Fibroblast of lung (primary cell): Measurements from ENCODE around the gene MGAT1. TPM values are rescaled to one million over a fixed set of nuclear protein-coding genes. Genes with fewer than 3 reads are reported as not detected.
A peak's percentile ranks its signal among the peaks of the same experiment; 100 is the strongest.

Experiments used
- DNase-seq, 2 donors: peaks; one replicate each; pipeline versions ENCODE4 v3.0.0 to v3.0.0-alpha.2; 2010; ENCODE audit warnings: low read depth in 2 of 2
- H2AFZ ChIP-seq: 2 replicates; pipeline ENCODE4 v1.5.1; 2012; ENCODE audit warnings: low read length, control low read depth, inconsistent platforms
- H3K27ac ChIP-seq: 2 replicates; pipeline ENCODE4 v1.5.1; 2011; ENCODE audit warnings: low read length, control low read depth; ENCODE audit not compliant: insufficient read depth
- H3K27me3 ChIP-seq: 2 replicates; pipeline ENCODE4 v1.5.1; 2011; ENCODE audit warnings: mild to moderate bottlenecking, low read length; ENCODE audit not compliant: control insufficient read depth, insufficient read depth
- H3K36me3 ChIP-seq: 2 replicates; pipeline ENCODE4 v1.5.1; 2011; ENCODE audit warnings: low read length; ENCODE audit not compliant: control insufficient read depth, insufficient read depth
- H3K4me1 ChIP-seq: 2 replicates; pipeline ENCODE4 v1.5.1; 2011; ENCODE audit warnings: low read length; ENCODE audit not compliant: control insufficient read depth, insufficient read depth; ENCODE audit errors: extremely low read depth
- H3K4me2 ChIP-seq: 2 replicates; pipeline ENCODE4 v1.5.1; 2011; ENCODE audit warnings: low read length, control low read depth; ENCODE audit not compliant: insufficient read depth; ENCODE audit errors: extremely low read depth
- H3K4me3 ChIP-seq, 4 experiments: fragments of 200-600 bp in 1 of 4; sonication (generic) in 1 of 4; replicated peaks in 1 of 4; 2 replicates each; pipeline ENCODE4 v1.5.1; 2011 to 2016; ENCODE audit warnings: low read length in 4 of 4, low read depth in 3 of 4, mild to moderate bottlenecking in 3 of 4, control low read depth in 2 of 4, inconsistent platforms in 1 of 4, mixed read lengths in 1 of 4; ENCODE audit not compliant: insufficient read depth in 1 of 4; ENCODE audit errors: control extremely low read depth in 1 of 4
- H3K79me2 ChIP-seq: 2 replicates; pipeline ENCODE4 v1.5.1; 2012; ENCODE audit warnings: mild to moderate bottlenecking, low read length, inconsistent platforms; ENCODE audit not compliant: control insufficient read depth, insufficient read depth
- H3K9ac ChIP-seq: 2 replicates; pipeline ENCODE4 v1.5.1; 2011; ENCODE audit warnings: mild to moderate bottlenecking, low read length, control low read depth; ENCODE audit not compliant: insufficient read depth
- H3K9me3 ChIP-seq: 2 replicates; pipeline ENCODE4 v1.5.1; 2012; ENCODE audit warnings: low read depth, low read length; ENCODE audit not compliant: control insufficient read depth, insufficient read depth
- H4K20me1 ChIP-seq: 2 replicates; pipeline ENCODE4 v1.5.1; 2011; ENCODE audit warnings: low read length; ENCODE audit not compliant: control insufficient read depth, insufficient read depth; ENCODE audit errors: extremely low read depth
- CTCF ChIP-seq, 2 donors: IDR thresholded peaks in 1 of 2; conservative IDR thresholded peaks in 1 of 2; 1 replicate in 1 of 2; 2 replicates in 1 of 2; pipeline ENCODE4 v1.5.1; 2011 to 2012; ENCODE audit warnings: low read length in 2 of 2, control low read depth in 1 of 2, inconsistent platforms in 1 of 2, low read depth in 1 of 2, mild to moderate bottlenecking in 1 of 2
- EZH2 ChIP-seq: IDR thresholded peaks from 2 replicates; pipeline ENCODE4 v1.5.1; 2012; ENCODE audit warnings: low read length, control low read depth, mild to moderate bottlenecking; ENCODE audit errors: missing control alignments
- polyA plus RNA-seq, 2 donors: library from polyadenylated mRNA; depleted of rRNA in 1 of 2; stranded (reverse) in 1 of 2; unstranded in 1 of 2; fragments of >200 nt; gene quantifications; 2 replicates each; pipeline ENCODE4 v1.2.1, GENCODE V29; 2011 to 2012; ENCODE audit warnings: missing spikeins in 1 of 2
- total RNA-seq: library from RNA; depleted of rRNA; stranded (reverse); fragments of >200 nt; gene quantifications from 2 replicates; pipeline ENCODE4 v1.2.1, GENCODE V29; 2014

The MGAT1 gene
- total and polyA plus RNA-seq, 2 donors (not counting 1 experiment from before 2014, with no cell fraction given) = 72.5 to 90.4 TPM

GRCh38 chr5:180804129-180804618 is 1.6 kb upstream of the MGAT1 start:
- no peak for TF ChIP-seq CTCF (conservative IDR thresholded peaks at IDR 0.05 in 1 of 2, IDR thresholded peaks at IDR 0.05 in 1 of 2; ENCODE audit: low read depth in 1 of 2, low read length in 2 of 2)
- TF ChIP-seq EZH2 = no peak
- H3K79me2 ChIP-seq = peaks cover 47% of the 10 kb centered on the region
- H3K4me3 ChIP-seq = no peak overlapping the region
- no peak overlapping the region for H3K9ac ChIP-seq
- no peaks in the 10 kb centered on the region for H3K9me3 ChIP-seq
- peaks cover 2% of the 10 kb centered on the region for H3K36me3 ChIP-seq
- H3K4me1 ChIP-seq = peaks cover 38% of the 10 kb centered on the region
- H4K20me1 ChIP-seq = peaks cover 5% of the 10 kb centered on the region
- DNase-seq = no peak
- no peaks in the 10 kb centered on the region for H3K27me3 ChIP-seq
- no peak overlapping the region for H2AFZ ChIP-seq
- H3K4me2 ChIP-seq = peak overlapping the region; percentile 76
- no peak overlapping the region for H3K27ac ChIP-seq

DNA sequence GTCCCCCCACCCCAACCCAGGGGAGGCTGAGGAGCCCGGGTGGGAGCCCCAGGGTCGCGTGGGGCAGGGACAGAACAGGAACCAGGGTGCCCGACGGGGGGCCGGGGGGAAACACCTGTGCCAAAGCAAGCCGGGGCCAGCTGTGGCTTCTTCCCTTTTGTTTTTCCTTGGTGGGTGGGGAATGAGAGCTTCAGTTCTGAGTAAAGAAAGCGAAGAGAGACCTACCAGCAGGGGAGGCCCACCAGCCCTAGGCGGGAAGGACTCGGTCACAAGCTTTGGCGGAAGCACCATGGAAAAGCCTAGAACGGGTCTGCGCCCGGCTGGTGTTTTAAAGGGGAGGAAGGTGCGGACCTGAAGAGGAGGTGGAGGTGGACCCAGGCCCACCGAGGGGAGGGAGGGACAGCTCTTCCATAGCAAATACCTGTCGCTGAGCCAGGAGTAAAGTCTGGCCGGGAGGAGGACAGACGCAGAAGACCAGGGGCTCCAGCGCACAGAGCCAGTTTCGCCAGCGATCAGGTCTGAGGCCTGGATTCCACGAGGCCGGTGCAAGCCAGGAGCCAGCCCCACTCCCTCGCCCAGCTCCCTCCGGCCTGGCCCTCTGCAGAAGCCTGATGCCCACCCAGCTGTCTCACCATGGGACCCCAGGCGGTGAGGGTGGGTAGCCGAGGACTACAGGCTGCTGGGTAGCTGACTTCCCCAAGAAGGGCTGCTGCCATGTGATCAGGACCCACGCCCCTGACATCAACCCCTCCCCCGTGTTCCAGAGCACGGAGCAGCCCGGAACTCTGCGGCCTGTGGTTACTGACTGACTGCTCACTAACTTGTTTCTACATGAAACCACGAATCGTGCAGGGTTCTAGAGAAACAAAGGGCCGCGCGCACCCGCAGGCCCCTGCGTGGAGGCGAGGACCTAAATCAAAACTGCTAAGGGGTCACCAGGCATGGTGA is 849 bp upstream of the MGAT1 start:
- DNase-seq = no peak
- H3K9ac ChIP-seq = peak overlapping the region; percentile 60
- peak overlapping the region; percentile 76 for H3K4me2 ChIP-seq
- peak overlapping the region; percentile 58 for H3K27ac ChIP-seq
- TF ChIP-seq CTCF (conservative IDR thresholded peaks at IDR 0.05 in 1 of 2, IDR thresholded peaks at IDR 0.05 in 1 of 2; ENCODE audit: low read depth in 1 of 2, low read length in 2 of 2) (peak in 1 of 2 donors; percentile 11), EZH2 (no peak)
- H3K36me3 ChIP-seq = peaks cover 3% of the 10 kb centered on the region
- H3K9me3 ChIP-seq = no peaks in the 10 kb centered on the region
- H3K4me3 ChIP-seq = peak overlapping the region; percentile 13 to 59 (median 30)
- peaks cover 42% of the 10 kb centered on the region for H3K4me1 ChIP-seq
- H3K79me2 ChIP-seq = peaks cover 51% of the 10 kb centered on the region
- H4K20me1 ChIP-seq = peaks cover 5% of the 10 kb centered on the region
- H2AFZ ChIP-seq = peak overlapping the region; percentile 3
- H3K27me3 ChIP-seq = no peaks in the 10 kb centered on the region

- H3K4me2 ChIP-seq = peak overlapping the region; percentile 99
- H4K20me1 ChIP-seq = peaks cover 5% of the 10 kb centered on the region
- peak overlapping the region; percentile 98 for H3K27ac ChIP-seq
- H3K9me3 ChIP-seq = no peaks in the 10 kb centered on the region
- no peaks in the 10 kb centered on the region for H3K27me3 ChIP-seq
- H2AFZ ChIP-seq = no peak overlapping the region
- peaks cover 62% of the 10 kb centered on the region for H3K79me2 ChIP-seq
- H3K36me3 ChIP-seq = peaks cover 6% of the 10 kb centered on the region
- peaks cover 45% of the 10 kb centered on the region for H3K4me1 ChIP-seq
- DNase-seq = no peak
- peak overlapping the region; percentile 88 to 95 (median 92) for H3K4me3 ChIP-seq
- H3K9ac ChIP-seq = peak overlapping the region; percentile 60
- TF ChIP-seq EZH2 = no peak
- TF ChIP-seq CTCF (conservative IDR thresholded peaks at IDR 0.05 in 1 of 2, IDR thresholded peaks at IDR 0.05 in 1 of 2; ENCODE audit: low read depth in 1 of 2, low read length in 2 of 2) = no peak
Measured at GRCh38 chr5:180801596-180802324, 846 bp downstream of the MGAT1 start.
